Liver (tissue), 9 donors: ENCODE measurements around the gene TRIM69. TPM values are rescaled to one million over a fixed set of nuclear protein-coding genes. Genes with fewer than 3 reads are reported as not detected.

Source experiments
- DNase-seq: peaks from one replicate; pipeline ENCODE4 v3.0.0-alpha.2; 2017; ENCODE audit warnings: low spot score
- H3K27ac ChIP-seq, 2 donors: one replicate each; pipeline ENCODE4 v1.7.0; 2013; ENCODE audit warnings: inconsistent platforms in 2 of 2, low read length in 2 of 2, control low read depth in 1 of 2, low read depth in 1 of 2, mild to moderate bottlenecking in 1 of 2
- H3K27me3 ChIP-seq, 4 donors: one replicate each; pipeline versions ENCODE4 v1.6.1 to v1.7.0; 2013; ENCODE audit warnings: low read length in 3 of 4, inconsistent platforms in 1 of 4, mild to moderate bottlenecking in 1 of 4, moderate library complexity in 1 of 4; ENCODE audit not compliant: control insufficient read depth in 4 of 4, insufficient read depth in 4 of 4
- H3K36me3 ChIP-seq, 4 donors: one replicate each; pipeline versions ENCODE4 v1.6.1 to v1.7.0; 2013; ENCODE audit warnings: low read length in 3 of 4, mild to moderate bottlenecking in 3 of 4, low read depth in 1 of 4, moderate library complexity in 1 of 4; ENCODE audit not compliant: control insufficient read depth in 4 of 4, insufficient read depth in 3 of 4
- H3K4me1 ChIP-seq, 4 donors: one replicate each; pipeline versions ENCODE4 v1.6.1 to v1.7.0; 2013; ENCODE audit warnings: low read length in 3 of 4, mild to moderate bottlenecking in 3 of 4, moderate library complexity in 1 of 4; ENCODE audit not compliant: control insufficient read depth in 4 of 4, insufficient read depth in 4 of 4
- H3K4me3 ChIP-seq, 3 donors: one replicate each; pipeline versions ENCODE4 v1.6.1 to v1.7.0; 2013; ENCODE audit warnings: low read length in 3 of 3, control low read depth in 1 of 3, low read depth in 1 of 3, mild to moderate bottlenecking in 1 of 3
- H3K9ac ChIP-seq, 2 donors: one replicate each; pipeline ENCODE4 v1.7.0; 2013; ENCODE audit warnings: low read length in 2 of 2, mild to moderate bottlenecking in 2 of 2, moderate library complexity in 2 of 2, control low read depth in 1 of 2, low read depth in 1 of 2
- H3K9me3 ChIP-seq, 4 donors: one replicate each; pipeline versions ENCODE4 v1.6.1 to v1.7.0; 2013; ENCODE audit warnings: low read length in 3 of 4; ENCODE audit not compliant: control insufficient read depth in 4 of 4
- EGR1 ChIP-seq, 2 donors: IDR thresholded peaks; 2 replicates each; pipeline ENCODE4 v1.6.1; 2016 to 2018; ENCODE audit warnings: antibody characterized with exemption in 2 of 2, low read depth in 2 of 2
- FOXA1 ChIP-seq: IDR thresholded peaks from 2 replicates; pipeline ENCODE4 v1.6.1; 2016; ENCODE audit warnings: antibody characterized with exemption
- FOXA2 ChIP-seq: IDR thresholded peaks from 2 replicates; pipeline ENCODE4 v1.6.1; 2016; ENCODE audit warnings: antibody characterized with exemption
- GABPA ChIP-seq, 2 donors: IDR thresholded peaks in 1 of 2; conservative IDR thresholded peaks in 1 of 2; 2 replicates each; pipeline ENCODE4 v1.6.1; 2016; ENCODE audit warnings: antibody characterized with exemption in 2 of 2, mild to moderate bottlenecking in 1 of 2, moderate library complexity in 1 of 2
- HNF4A ChIP-seq, 2 donors: conservative IDR thresholded peaks; 2 replicates each; pipeline ENCODE4 v1.6.1; 2016; ENCODE audit warnings: antibody characterized with exemption in 2 of 2, mild to moderate bottlenecking in 2 of 2
- HNF4G ChIP-seq: IDR thresholded peaks from 2 replicates; pipeline ENCODE4 v1.6.1; 2016; ENCODE audit warnings: antibody characterized with exemption
- NR2F2 ChIP-seq: IDR thresholded peaks from 2 replicates; pipeline ENCODE4 v1.6.1; 2016; ENCODE audit warnings: antibody characterized with exemption
- RAD21 ChIP-seq, 2 donors: IDR thresholded peaks; 2 replicates each; pipeline ENCODE4 v1.6.1; 2016; ENCODE audit warnings: antibody characterized with exemption in 2 of 2, mild to moderate bottlenecking in 2 of 2
- RXRA ChIP-seq, 2 donors: IDR thresholded peaks; 2 replicates each; pipeline ENCODE4 v1.6.1; 2017 to 2018; ENCODE audit warnings: antibody characterized with exemption in 2 of 2, mild to moderate bottlenecking in 1 of 2
- SP1 ChIP-seq: IDR thresholded peaks from 2 replicates; pipeline ENCODE4 v1.6.1; 2018; ENCODE audit warnings: antibody characterized with exemption, mild to moderate bottlenecking
- TAF1 ChIP-seq: conservative IDR thresholded peaks from 2 replicates; pipeline ENCODE4 v1.6.1; 2016; ENCODE audit warnings: antibody characterized with exemption, mild to moderate bottlenecking
- YY1 ChIP-seq: IDR thresholded peaks from 2 replicates; pipeline ENCODE4 v1.6.1; 2016; ENCODE audit warnings: antibody characterized with exemption, mild to moderate bottlenecking
- WGBS: extraction: QIAGEN DNeasy Blood & Tissue Kit; methylation state at CpG from one replicate; pipeline ENCODE4 v1.1.7; 2013; 5-methylcytosine and 5-hydroxymethylcytosine counted together
- polyA plus RNA-seq, 2 donors: library from polyadenylated mRNA; stranded (reverse) in 1 of 2; unstranded in 1 of 2; fragments of 200-250 nt in 1 of 2; fragments of >200 nt in 1 of 2; fragmentation: Nextera tagmentation in 1 of 2; extraction: Ambion mirVana in 1 of 2; gene quantifications; one replicate each; pipeline versions ENCODE4 v1.2.1 to v1.2.3, GENCODE V29; 2013 to 2015
- total RNA-seq, 2 donors: library from RNA; depleted of rRNA; stranded (reverse); fragments of >200 nt; gene quantifications; one replicate each; pipeline ENCODE4 v1.2.3, GENCODE V29; 2014
- TF ChIP-seq, protein P1 (sequence below): IDR thresholded peaks from 2 replicates; pipeline ENCODE4 v1.6.1; 2016; ENCODE audit warnings: antibody characterized with exemption
- TF ChIP-seq, protein P2 (sequence below): IDR thresholded peaks from 2 replicates; pipeline ENCODE4 v1.6.1; 2016; ENCODE audit warnings: antibody characterized with exemption
- TF ChIP-seq, protein P3 (sequence below): fragments of 150-350 bp; IDR thresholded peaks from 2 replicates; pipeline ENCODE4 v1.5.1; 2017; ENCODE audit warnings: improper control_type of control experiment, low read depth, low read length; ENCODE audit not compliant: missing input control
- TF ChIP-seq, protein P4 (sequence below): IDR thresholded peaks from 2 replicates; pipeline ENCODE4 v1.6.1; 2016; ENCODE audit warnings: antibody characterized with exemption, mild to moderate bottlenecking
- donor health status: healthy.
- donor health status: healthy.
- donor health status: healthy.
- donor health status: healthy.
- donor health status: healthy.

TRIM69 gene
- total and polyA plus RNA-seq, 4 donors, result 3.6 to 10.0 (median 5.3) TPM

DNA sequence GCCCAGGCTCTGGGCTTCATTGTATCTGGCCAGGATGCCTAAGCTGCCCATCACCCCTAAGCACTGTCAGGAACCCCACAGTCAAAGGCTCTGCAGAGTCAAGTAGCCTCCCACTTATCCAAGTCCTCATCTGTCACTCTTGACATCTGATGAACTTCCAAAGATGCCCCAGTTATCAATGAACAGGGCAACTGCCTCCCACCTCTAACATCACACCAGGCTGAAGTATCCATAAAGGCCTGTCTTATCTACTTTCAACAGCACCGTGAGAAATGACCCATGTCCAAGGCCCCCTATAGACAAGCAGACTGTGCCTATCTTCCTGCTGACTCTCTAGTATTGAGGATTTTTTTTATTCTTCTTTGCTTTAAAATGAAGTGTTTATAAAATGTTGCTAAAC lies 56.4 kb downstream of the TRIM69 start:
- Histone ChIP-seq H3K4me3 (no peak overlapping the region), H3K9me3 (no peaks in the 10 kb centered on the region), H3K36me3 (no peaks in the 10 kb centered on the region), H3K9ac (no peak overlapping the region), H3K27ac (no peak overlapping the region), H3K27me3 (no peaks in the 10 kb centered on the region), H3K4me1 (no peaks in the 10 kb centered on the region)
- WGBS, result 84% methylated on average over 1 of the region's 1 CpG
- no peak for DNase-seq
- no peak for TF ChIP-seq YY1
- no peak for TF ChIP-seq NR2F2
- TF ChIP-seq, protein P1, sequence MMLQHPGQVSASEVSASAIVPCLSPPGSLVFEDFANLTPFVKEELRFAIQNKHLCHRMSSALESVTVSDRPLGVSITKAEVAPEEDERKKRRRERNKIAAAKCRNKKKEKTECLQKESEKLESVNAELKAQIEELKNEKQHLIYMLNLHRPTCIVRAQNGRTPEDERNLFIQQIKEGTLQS, result no peak
- TF ChIP-seq, protein P2, sequence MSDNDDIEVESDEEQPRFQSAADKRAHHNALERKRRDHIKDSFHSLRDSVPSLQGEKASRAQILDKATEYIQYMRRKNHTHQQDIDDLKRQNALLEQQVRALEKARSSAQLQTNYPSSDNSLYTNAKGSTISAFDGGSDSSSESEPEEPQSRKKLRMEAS, result no peak
- TF ChIP-seq RAD21 (IDR thresholded peaks at IDR 0.05), result no peak
- no peak for TF ChIP-seq HNF4G
- TF ChIP-seq FOXA2, result no peak
- no peak for TF ChIP-seq FOXA1
- no peak for TF ChIP-seq RXRA (IDR thresholded peaks at IDR 0.05)
- no peak for TF ChIP-seq GABPA (IDR thresholded peaks at IDR 0.05 in 1 of 2, conservative IDR thresholded peaks at IDR 0.05 in 1 of 2)
- TF ChIP-seq, protein P3, sequence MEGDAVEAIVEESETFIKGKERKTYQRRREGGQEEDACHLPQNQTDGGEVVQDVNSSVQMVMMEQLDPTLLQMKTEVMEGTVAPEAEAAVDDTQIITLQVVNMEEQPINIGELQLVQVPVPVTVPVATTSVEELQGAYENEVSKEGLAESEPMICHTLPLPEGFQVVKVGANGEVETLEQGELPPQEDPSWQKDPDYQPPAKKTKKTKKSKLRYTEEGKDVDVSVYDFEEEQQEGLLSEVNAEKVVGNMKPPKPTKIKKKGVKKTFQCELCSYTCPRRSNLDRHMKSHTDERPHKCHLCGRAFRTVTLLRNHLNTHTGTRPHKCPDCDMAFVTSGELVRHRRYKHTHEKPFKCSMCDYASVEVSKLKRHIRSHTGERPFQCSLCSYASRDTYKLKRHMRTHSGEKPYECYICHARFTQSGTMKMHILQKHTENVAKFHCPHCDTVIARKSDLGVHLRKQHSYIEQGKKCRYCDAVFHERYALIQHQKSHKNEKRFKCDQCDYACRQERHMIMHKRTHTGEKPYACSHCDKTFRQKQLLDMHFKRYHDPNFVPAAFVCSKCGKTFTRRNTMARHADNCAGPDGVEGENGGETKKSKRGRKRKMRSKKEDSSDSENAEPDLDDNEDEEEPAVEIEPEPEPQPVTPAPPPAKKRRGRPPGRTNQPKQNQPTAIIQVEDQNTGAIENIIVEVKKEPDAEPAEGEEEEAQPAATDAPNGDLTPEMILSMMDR, result no peak
- no peak for TF ChIP-seq TAF1
- no peak for TF ChIP-seq HNF4A (conservative IDR thresholded peaks at IDR 0.05)
- no peak for TF ChIP-seq SP1
- TF ChIP-seq, protein P4, sequence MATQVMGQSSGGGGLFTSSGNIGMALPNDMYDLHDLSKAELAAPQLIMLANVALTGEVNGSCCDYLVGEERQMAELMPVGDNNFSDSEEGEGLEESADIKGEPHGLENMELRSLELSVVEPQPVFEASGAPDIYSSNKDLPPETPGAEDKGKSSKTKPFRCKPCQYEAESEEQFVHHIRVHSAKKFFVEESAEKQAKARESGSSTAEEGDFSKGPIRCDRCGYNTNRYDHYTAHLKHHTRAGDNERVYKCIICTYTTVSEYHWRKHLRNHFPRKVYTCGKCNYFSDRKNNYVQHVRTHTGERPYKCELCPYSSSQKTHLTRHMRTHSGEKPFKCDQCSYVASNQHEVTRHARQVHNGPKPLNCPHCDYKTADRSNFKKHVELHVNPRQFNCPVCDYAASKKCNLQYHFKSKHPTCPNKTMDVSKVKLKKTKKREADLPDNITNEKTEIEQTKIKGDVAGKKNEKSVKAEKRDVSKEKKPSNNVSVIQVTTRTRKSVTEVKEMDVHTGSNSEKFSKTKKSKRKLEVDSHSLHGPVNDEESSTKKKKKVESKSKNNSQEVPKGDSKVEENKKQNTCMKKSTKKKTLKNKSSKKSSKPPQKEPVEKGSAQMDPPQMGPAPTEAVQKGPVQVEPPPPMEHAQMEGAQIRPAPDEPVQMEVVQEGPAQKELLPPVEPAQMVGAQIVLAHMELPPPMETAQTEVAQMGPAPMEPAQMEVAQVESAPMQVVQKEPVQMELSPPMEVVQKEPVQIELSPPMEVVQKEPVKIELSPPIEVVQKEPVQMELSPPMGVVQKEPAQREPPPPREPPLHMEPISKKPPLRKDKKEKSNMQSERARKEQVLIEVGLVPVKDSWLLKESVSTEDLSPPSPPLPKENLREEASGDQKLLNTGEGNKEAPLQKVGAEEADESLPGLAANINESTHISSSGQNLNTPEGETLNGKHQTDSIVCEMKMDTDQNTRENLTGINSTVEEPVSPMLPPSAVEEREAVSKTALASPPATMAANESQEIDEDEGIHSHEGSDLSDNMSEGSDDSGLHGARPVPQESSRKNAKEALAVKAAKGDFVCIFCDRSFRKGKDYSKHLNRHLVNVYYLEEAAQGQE, result no peak
- no peak for TF ChIP-seq EGR1 (IDR thresholded peaks at IDR 0.05; ENCODE audit: low read depth in 2 of 2)

DNA sequence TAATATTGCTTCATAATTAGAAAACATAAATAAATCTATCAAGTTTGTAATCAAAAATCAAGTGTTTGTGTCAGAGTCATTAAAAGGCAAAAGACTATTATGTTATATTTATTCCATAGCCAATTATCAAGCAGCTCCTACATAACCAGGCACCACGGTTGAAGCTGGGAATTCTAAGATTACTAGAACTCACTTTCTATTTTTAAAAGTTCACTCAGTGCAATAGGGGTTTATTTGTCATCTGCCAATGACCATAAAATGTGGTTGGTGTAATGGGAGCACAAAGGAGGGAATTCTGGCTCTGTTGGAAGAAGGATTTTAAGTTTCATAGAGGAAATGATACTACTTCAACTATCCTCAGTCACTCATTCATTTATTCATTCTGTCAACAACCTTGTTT lies 57.7 kb downstream of the TRIM69 start:
- 78% methylated on average over 1 of the region's 1 CpG for WGBS
- Histone ChIP-seq H3K4me1 (peaks cover 0 to 2% (median 0%) of the 10 kb centered on the region in 4 donors), H3K4me3 (no peak overlapping the region), H3K36me3 (no peaks in the 10 kb centered on the region), H3K27me3 (no peaks in the 10 kb centered on the region), H3K27ac (no peak overlapping the region), H3K9ac (no peak overlapping the region), H3K9me3 (no peaks in the 10 kb centered on the region)
- TF ChIP-seq FOXA1 (no peak), RAD21 (IDR thresholded peaks at IDR 0.05) (no peak), RXRA (IDR thresholded peaks at IDR 0.05) (no peak), NR2F2 (no peak), TAF1 (no peak), SP1 (no peak), FOXA2 (no peak), YY1 (no peak)
- TF ChIP-seq, protein P3, result no peak
- TF ChIP-seq, protein P4, result no peak
- TF ChIP-seq, protein P1, result no peak
- no peak for DNase-seq
